ENCODE data around the gene WWOX.

DNA sequence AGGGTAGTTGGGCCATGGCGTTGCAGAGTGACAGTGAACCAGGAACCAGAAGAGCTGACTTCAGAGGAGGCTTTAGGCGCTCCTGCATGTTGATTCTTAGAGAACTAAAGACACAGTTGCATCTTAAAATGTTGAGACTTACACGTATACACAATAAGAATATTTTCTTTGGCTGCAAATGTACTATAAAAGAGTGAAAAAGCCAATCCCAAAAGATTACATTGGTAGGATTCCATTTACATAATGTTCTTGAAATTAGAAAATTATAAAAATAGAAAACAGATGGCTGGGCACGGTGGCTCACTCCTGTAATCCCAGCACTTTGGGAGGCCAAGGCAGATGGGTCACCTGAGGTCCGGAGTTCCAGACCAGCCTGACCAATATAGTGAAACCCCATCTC lies 738.8 kb downstream of the WWOX start:
- TF ChIP-seq CTCF (IDR thresholded peaks at IDR 0.05) (no peak), EP300 (IDR thresholded peaks at IDR 0.05) (no peak)
